HuH-7 (cell line): ENCODE results near the gene ZBTB38.

Experiments
- DNase-seq: peaks from one replicate; pipeline ENCODE4 v3.0.0; 2011; ENCODE audit warnings: low spot score

The ZBTB38 gene

GRCh38 chr3:141368925-141369794 lies 856 bp downstream of the ZBTB38 start:
- no peak for DNase-seq

DNA sequence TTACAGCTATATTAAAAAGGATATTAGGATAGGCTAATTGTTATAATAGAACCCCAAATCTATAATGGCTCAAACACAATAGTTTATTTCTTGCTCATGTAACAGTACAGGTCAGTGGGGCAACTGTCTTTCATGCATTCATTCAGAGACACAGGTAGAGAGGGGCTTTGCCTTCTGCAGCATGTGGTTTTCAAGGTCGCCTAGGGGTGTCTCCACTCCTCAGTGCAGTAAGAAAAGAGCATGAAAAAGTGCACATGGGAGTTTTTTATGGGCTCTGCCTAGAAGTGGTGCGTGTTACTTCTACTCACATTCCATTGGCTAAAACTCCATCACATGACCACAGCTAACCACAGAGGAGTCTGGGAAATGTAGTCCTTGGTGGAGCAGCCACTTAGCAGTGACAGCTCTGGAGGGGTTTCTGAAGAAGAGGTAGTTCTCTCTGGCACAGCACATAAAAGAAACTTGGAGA lies 1.8 kb downstream of the ZBTB38 start:
- DNase-seq, result peak; percentile 48

GRCh38 chr3:141371882-141372281 lies 3.6 kb downstream of the ZBTB38 start:
- no peak for DNase-seq

GRCh38 chr3:141372656-141373055 lies 4.4 kb downstream of the ZBTB38 start:
- DNase-seq, result no peak

DNA sequence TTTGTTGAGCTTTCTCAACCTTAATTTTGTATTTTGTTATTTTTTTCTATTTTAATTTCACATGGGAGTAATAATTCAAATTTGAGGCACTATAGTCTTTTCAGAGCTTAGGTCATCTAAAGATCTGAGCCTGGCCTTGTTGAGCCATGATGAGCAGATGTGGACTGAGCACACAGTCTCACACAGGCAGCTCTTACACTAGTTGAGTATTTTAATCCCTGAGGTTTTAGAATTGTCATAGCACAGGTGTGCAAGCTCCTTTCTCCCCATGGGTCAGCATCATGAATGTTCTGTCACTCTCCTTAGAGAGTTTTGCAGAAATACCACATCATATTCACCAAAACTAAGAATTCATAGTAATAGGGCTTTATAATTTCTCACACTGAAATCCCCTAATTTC lies 4.9 kb downstream of the ZBTB38 start:
- no peak for DNase-seq

DNA sequence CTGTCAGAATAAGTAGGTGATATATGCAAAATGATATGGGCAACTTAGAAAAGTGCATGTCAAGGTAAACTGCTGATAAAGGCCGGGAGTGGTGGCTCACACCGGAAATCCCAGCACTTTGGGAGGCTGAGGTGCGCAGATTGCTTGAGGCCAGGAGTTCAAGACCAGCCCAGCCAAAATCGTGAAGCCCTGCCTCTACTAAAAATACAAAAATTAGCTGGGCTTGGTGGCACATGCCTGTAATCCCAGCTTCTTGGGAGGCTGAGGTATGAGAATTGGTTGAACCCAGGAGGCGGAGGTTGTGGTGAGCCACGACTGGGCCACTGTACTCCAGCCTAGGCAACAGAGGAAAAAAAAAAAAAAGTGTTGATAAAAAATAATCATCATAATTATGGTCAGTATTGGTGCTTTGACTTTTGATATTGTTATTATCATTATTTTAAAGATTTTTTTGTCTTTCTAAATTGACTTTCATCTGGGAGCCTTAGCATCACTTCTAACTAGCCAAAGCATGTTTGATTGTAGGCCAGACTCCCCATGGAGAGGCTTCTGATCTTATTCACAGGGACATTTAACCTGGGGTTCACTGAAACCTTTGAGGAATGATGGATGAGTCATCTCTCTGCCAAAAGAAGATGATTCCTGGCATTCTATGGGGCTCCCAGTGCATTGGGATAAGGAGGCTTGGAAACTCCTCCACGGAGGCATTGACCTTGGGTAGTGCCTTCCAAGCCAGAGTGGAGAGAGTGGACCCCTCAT lies 5.6 kb downstream of the ZBTB38 start:
- DNase-seq, result no peak

DNA sequence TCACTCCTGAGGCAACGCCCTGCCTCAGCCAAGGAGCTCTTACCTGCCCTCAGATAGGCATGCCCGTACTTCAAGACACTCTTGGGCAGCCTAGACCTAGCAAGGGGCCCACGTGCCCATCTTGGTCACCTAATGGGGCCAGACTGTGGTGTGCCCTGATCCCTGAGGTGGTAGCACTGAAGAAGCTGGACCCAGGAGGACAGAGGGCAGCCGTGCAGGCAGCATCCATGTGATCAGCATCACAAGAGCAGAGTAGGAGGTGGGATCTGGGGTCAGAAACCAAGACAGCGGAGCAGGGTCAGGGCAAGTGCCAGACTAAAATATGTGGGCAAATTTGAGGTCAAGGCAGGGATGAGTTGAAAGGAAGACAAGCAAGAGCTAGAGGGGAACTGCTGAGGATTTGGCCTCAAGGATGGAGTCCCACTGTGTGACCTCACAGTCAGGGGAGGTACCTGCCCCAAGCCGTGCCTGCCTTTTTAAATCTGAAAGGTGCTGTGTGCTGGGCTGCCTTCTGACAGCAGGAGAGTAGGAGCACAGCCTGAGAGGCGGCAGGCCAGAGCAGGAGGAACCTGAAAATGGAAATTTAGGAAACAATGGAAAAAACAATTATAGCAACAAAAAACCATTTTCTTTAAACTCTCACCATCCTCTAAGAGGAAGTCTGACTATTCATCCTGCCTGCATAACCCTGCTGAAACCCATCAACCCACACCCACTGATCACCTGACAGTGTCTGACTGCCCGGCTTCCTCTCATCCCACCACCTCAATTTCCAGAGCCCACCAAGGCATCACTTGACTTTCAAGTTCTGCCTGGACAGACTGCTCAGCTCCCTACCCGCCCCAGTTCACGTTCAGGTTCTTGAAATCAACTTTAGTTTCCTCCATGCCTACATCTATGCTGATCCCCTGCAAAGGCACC lies 7.3 kb downstream of the ZBTB38 start:
- no peak for DNase-seq

DNA sequence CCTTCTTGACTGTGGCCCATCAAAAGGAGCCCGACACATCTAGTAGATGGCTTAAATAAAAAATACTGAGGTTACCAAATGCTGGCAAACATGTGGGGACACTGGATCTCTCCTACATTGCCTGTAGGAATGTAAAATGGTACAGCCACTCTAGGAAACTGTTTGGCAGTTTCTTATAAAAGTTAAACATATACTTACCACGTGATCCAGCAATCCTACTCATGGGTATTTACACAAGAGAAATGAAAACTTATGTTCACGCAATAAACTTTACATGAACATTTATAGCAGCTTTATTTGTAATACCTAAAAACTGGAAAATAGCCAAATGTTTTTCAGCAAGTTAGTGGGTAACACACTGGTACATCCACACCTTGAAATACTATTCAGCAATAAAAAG lies 9.1 kb downstream of the ZBTB38 start:
- no peak for DNase-seq

- no peak for DNase-seq
Measured at GRCh38 chr3:141378556-141378955, 10.3 kb downstream of the ZBTB38 start.

GRCh38 chr3:141379250-141379966 lies 11.1 kb downstream of the ZBTB38 start:
- DNase-seq, result no peak

DNA sequence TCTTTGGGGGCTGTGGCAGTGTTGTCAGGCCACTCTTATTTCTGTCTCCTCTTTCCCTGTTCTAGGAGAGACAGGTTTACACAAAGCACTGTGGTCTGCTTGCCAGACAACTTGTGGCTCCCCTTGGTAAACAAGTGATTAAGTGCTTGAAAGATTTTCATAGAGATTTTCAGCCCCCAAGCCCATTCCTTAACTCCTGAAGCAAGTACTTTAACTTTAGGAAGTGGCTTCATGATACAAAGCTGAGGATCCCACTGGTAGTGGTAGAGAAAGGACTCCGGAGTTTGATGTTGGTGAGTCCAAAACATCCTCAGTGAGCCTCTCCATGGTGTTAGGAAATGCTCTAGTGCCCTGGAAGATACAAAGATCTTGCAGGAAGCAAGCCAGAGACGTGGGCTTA lies 12.0 kb downstream of the ZBTB38 start:
- DNase-seq, result no peak

GRCh38 chr3:141380987-141381386 lies 12.7 kb downstream of the ZBTB38 start:
- DNase-seq, result no peak

GRCh38 chr3:141382571-141382970 lies 14.3 kb downstream of the ZBTB38 start:
- DNase-seq, result no peak

- DNase-seq, result no peak
Measured at GRCh38 chr3:141383555-141384129, 15.3 kb downstream of the ZBTB38 start.

GRCh38 chr3:141384157-141384556 lies 15.9 kb downstream of the ZBTB38 start:
- DNase-seq, result no peak

DNA sequence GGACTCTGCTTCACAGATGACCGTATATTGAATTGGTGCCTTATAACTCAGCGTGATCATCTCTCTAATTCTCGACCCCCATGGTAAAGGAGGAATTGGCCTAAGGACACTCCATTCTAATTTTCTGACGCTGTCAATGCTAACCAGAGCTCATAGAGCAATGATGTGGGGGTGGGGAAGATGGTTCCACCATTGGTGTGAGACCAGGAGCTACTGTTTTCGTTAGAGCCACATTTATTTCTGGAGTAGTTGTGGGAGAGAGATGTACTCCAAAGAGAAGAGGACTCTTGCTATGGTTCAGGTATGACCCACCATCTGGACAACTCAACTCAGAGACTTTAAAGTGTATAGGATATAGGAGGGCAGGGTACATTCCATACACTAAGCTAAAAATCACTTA lies 16.3 kb downstream of the ZBTB38 start:
- DNase-seq, result no peak

- no peak for DNase-seq
Measured at GRCh38 chr3:141385406-141386125, 17.3 kb downstream of the ZBTB38 start.

GRCh38 chr3:141386126-141386488 lies 17.8 kb downstream of the ZBTB38 start:
- no peak for DNase-seq

- no peak for DNase-seq
Measured at GRCh38 chr3:141386611-141387111, 18.4 kb downstream of the ZBTB38 start.

DNA sequence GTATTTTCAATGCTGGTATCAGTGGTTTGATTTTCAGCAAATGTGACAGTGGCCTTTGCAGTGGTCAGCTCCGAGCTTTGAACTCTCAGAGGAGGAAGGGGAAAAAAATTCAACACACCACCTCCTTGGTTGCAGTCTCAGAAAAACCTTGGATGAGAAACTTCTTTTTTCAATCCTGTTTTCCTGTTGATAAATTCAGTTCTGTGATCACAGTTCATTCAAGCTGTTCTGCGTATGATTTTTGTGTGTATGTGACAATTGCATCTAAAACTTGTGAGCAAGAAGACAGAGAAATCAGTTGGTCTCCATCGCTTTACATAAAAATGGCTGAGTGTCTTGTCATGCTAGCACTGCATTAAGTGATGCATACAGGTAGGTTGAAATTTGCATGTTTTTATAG lies 19.2 kb downstream of the ZBTB38 start:
- DNase-seq, result no peak
